NT2/D1 (cell line): Measurements from ENCODE around the gene SLIT1.

Experiments used
- YY1 ChIP-seq: IDR thresholded peaks from 2 replicates; pipeline ENCODE4 v1.6.1; 2011; ENCODE audit not compliant: insufficient read length, insufficient read depth
- ZNF274 ChIP-seq: IDR thresholded peaks from 2 replicates; pipeline ENCODE4 v1.6.1; 2011; ENCODE audit warnings: mild to moderate bottlenecking, low read depth, low read length

- no peak for TF ChIP-seq YY1
- no peak for TF ChIP-seq ZNF274
These were observed 90.0 kb downstream of the SLIT1 start for GRCh38 chr10:97095701-97096260.
